HepG2 (cell line): ENCODE data around the gene TSPAN13. TPM values are rescaled to one million over a fixed set of nuclear protein-coding genes. Genes with fewer than 3 reads are reported as not detected.

Experiments used
- ATAC-seq: fragments of 200-7000 bp; cut with Tn5 transposase; 3 replicates; pipeline ENCODE4 v1.9.1; 2020; ENCODE audit warnings: mild to moderate bottlenecking, moderate library complexity
- BruUV-seq: library from RNA; stranded (reverse); fragments of 400-500 nt; replicated peaks from 2 replicates; lab custom pipeline; 2021; lab: Mats Ljungman, UMichigan
- CTCF ChIA-PET: fragments of 300-600 bp; formaldehyde crosslinking; extraction: SDS; loops from one replicate; lab custom pipeline; 2021; ENCODE audit warnings: low total read pairs, inconsistent platforms, low intra/inter-chr PET ratio; lab: Yijun Ruan, JAX
- POLR2A ChIA-PET: fragments of 350-600 bp; sonication (Branson Sonifier 250); formaldehyde crosslinking; loops from one replicate; lab custom pipeline; 2020; ENCODE audit warnings: antibody characterized with exemption, inconsistent platforms; lab: Yijun Ruan, JAX
- DNase-seq: peaks from one replicate; pipeline ENCODE4 v3.0.0-alpha.2; 2015; ENCODE audit warnings: low spot score
- FAIRE-seq: peaks from 3 replicates; lab custom pipeline; 2011; peaks lifted over from hg19 to GRCh38; lab: Jason Lieb, UNC
- H2AFZ ChIP-seq: one replicate; pipeline ENCODE4 v1.6.1; 2011; ENCODE audit warnings: low read length, inconsistent platforms
- H3K27ac ChIP-seq: fragments of 300-600 bp; 3 replicates; pipeline ENCODE4 v1.8.0; 2011; ENCODE audit warnings: mixed run types, mild to moderate bottlenecking, mixed read lengths, low read length, inconsistent platforms; ENCODE audit not compliant: insufficient read depth; ENCODE audit errors: extremely low read length
- H3K27me3 ChIP-seq, 2 experiments: fragments of 200-600 bp in 1 of 2; 2 replicates in 1 of 2; 3 replicates in 1 of 2; pipeline versions ENCODE4 v1.6.0 to v1.8.0; 2011; ENCODE audit warnings: low read length in 2 of 2, mild to moderate bottlenecking in 2 of 2, moderate library complexity in 2 of 2, inconsistent platforms in 1 of 2; ENCODE audit not compliant: insufficient read depth in 2 of 2, control insufficient read depth in 1 of 2
- H3K36me3 ChIP-seq, 2 experiments: fragments of 200-600 bp in 1 of 2; replicated peaks in 1 of 2; 2 replicates in 1 of 2; 3 replicates in 1 of 2; pipeline versions ENCODE4 v1.5.1 to v1.8.0; 2011; ENCODE audit warnings: low read length in 2 of 2, inconsistent platforms in 1 of 2; ENCODE audit not compliant: insufficient read depth in 2 of 2, control insufficient read depth in 1 of 2
- H3K4me1 ChIP-seq: 2 replicates; pipeline ENCODE4 v1.5.1; 2012; ENCODE audit warnings: low read length, inconsistent platforms; ENCODE audit not compliant: insufficient read depth
- H3K4me2 ChIP-seq: 2 replicates; pipeline ENCODE4 v1.6.0; 2011; ENCODE audit warnings: low read depth, low read length, inconsistent platforms
- H3K4me3 ChIP-seq, 3 experiments: fragments of 200-600 bp in 1 of 3; sonication (generic), shearing (Covaris generic) in 1 of 3; replicated peaks in 1 of 3; 2 replicates each; pipeline ENCODE4 v1.5.1; 2011 to 2016; ENCODE audit warnings: low read length in 3 of 3, inconsistent platforms in 2 of 3, low read depth in 2 of 3, mild to moderate bottlenecking in 2 of 3, control low read depth in 1 of 3, mixed read lengths in 1 of 3; ENCODE audit not compliant: insufficient read depth in 1 of 3
- H3K79me2 ChIP-seq: one replicate; pipeline ENCODE4 v1.6.1; 2011; ENCODE audit warnings: low read length, inconsistent platforms; ENCODE audit not compliant: insufficient read depth
- H3K9ac ChIP-seq: 2 replicates; pipeline ENCODE4 v1.6.0; 2011; ENCODE audit warnings: mild to moderate bottlenecking, low read depth, low read length, inconsistent platforms; ENCODE audit not compliant: insufficient read depth
- H3K9me3 ChIP-seq: 2 replicates; pipeline ENCODE4 v1.5.1; 2012; ENCODE audit warnings: mild to moderate bottlenecking, low read length
- H4K20me1 ChIP-seq: 2 replicates; pipeline ENCODE4 v1.6.0; 2011; ENCODE audit warnings: inconsistent platforms, mild to moderate bottlenecking, low read length, moderate library complexity; ENCODE audit not compliant: insufficient read depth
- DMAP1 ChIP-seq: IDR thresholded peaks from 2 replicates; pipeline ENCODE4 v1.6.1; 2016
- ERF ChIP-seq: IDR thresholded peaks from 2 replicates; pipeline ENCODE4 v1.6.1; 2018; ENCODE audit warnings: missing biosample characterization, missing genetic modification reagents
- KAT7 ChIP-seq: IDR thresholded peaks from 2 replicates; pipeline ENCODE4 v1.6.1; 2018; ENCODE audit warnings: borderline replicate concordance, missing compliant biosample characterization
- KMT2A ChIP-seq: sonication (generic); formaldehyde crosslinking; IDR thresholded peaks from 2 replicates; pipeline ENCODE4 v1.4.0; 2020; ENCODE audit warnings: missing genetic modification reagents
- MIER3 ChIP-seq: IDR thresholded peaks from 2 replicates; pipeline ENCODE4 v1.6.1; 2016; ENCODE audit warnings: missing compliant biosample characterization, borderline replicate concordance
- NFYB ChIP-seq: sonication (generic); formaldehyde crosslinking; IDR thresholded peaks from 2 replicates; pipeline ENCODE4 v1.4.0; 2020; ENCODE audit warnings: missing genetic modification reagents
- SALL1 ChIP-seq: sonication (generic); formaldehyde crosslinking; IDR thresholded peaks from 2 replicates; pipeline ENCODE4 v1.8.0; 2022; ENCODE audit warnings: mild to moderate bottlenecking, missing genetic modification reagents
- SMAD9 ChIP-seq: sonication (generic); formaldehyde crosslinking; IDR thresholded peaks from 2 replicates; pipeline ENCODE4 v1.5.1; 2020; ENCODE audit warnings: mild to moderate bottlenecking, missing genetic modification reagents
- SOX5 ChIP-seq: IDR thresholded peaks from 2 replicates; pipeline ENCODE4 v1.6.1; 2016; ENCODE audit warnings: borderline replicate concordance
- SRY ChIP-seq: sonication (generic); formaldehyde crosslinking; IDR thresholded peaks from 2 replicates; pipeline ENCODE4 v1.8.0; 2022; ENCODE audit warnings: mild to moderate bottlenecking, missing genetic modification reagents
- YEATS4 ChIP-seq: sonication (generic); formaldehyde crosslinking; IDR thresholded peaks from 2 replicates; pipeline ENCODE4 v1.4.0; 2020; ENCODE audit warnings: missing genetic modification reagents, borderline replicate concordance
- ZBTB21 ChIP-seq: sonication (generic); formaldehyde crosslinking; IDR thresholded peaks from 2 replicates; pipeline ENCODE4 v1.4.0; 2020; ENCODE audit warnings: missing genetic modification reagents
- ZFP82 ChIP-seq: sonication (generic); formaldehyde crosslinking; IDR thresholded peaks from 2 replicates; pipeline ENCODE4 v1.5.1; 2020; ENCODE audit warnings: mild to moderate bottlenecking, missing genetic modification reagents, borderline replicate concordance
- ZNF580 ChIP-seq: IDR thresholded peaks from 2 replicates; pipeline ENCODE4 v1.6.1; 2016; ENCODE audit warnings: low read depth, borderline replicate concordance
- ZNF615 ChIP-seq: sonication (generic); formaldehyde crosslinking; IDR thresholded peaks from 2 replicates; pipeline ENCODE4 v1.5.0; 2020; ENCODE audit warnings: mild to moderate bottlenecking, missing genetic modification reagents, borderline replicate concordance
- ZNF687 ChIP-seq: sonication (generic); formaldehyde crosslinking; IDR thresholded peaks from 2 replicates; pipeline ENCODE4 v1.5.1; 2020; ENCODE audit warnings: mild to moderate bottlenecking, missing genetic modification reagents, moderate library complexity
- ZNF790 ChIP-seq: sonication (generic); formaldehyde crosslinking; IDR thresholded peaks from 2 replicates; pipeline ENCODE4 v1.8.0; 2022; ENCODE audit warnings: missing genetic modification reagents, mild to moderate bottlenecking, borderline replicate concordance
- ZNF816 ChIP-seq: sonication (generic); formaldehyde crosslinking; IDR thresholded peaks from 2 replicates; pipeline ENCODE4 v1.8.0; 2022; ENCODE audit warnings: missing genetic modification reagents, mild to moderate bottlenecking, borderline replicate concordance
- WGBS: methylation state at CpG from one replicate; pipeline ENCODE4 v1.1.6; 2017; ENCODE audit warnings: low lambda C conversion rate; 5-methylcytosine and 5-hydroxymethylcytosine counted together
- in situ Hi-C: cut with HindIII; loops from 2 replicates; pipeline ENCODE4 v1.10.0; 2017; ENCODE audit warnings: low pct_unique_long_range_greater_than_20kb; ENCODE audit not compliant: extremely low pct_ligation_motif_present
- intact Hi-C: fragments of 100-400 bp; cut with micrococcal nuclease; formaldehyde crosslinking; loops from one replicate; pipeline ENCODE4 v1.10.0; 2022; ENCODE audit not compliant: unreplicated experiment
- polyA plus RNA-seq, 8 experiments: library from polyadenylated mRNA; depleted of rRNA in 3 of 8; stranded (reverse) in 7 of 8; unstranded in 1 of 8; fragments of >200 nt; fragmentation: Illumina TruSeq in 4 of 8; extraction: Trizol in 4 of 8; gene quantifications; 2 replicates each; pipeline versions ENCODE4 v1.2.1 to v1.2.3, GENCODE V29; 2011 to 2016; ENCODE audit warnings: low read depth in 4 of 8, missing spikeins in 1 of 8, mixed read lengths in 1 of 8; ENCODE audit not compliant: insufficient read depth in 1 of 8
- total RNA-seq, 5 experiments: library from RNA; depleted of rRNA; stranded (reverse); fragments of >200 nt; fragmentation: Illumina TruSeq; extraction: Trizol; gene quantifications; 2 replicates each; pipeline ENCODE4 v1.2.3, GENCODE V29; 2016; ENCODE audit warnings: low read depth in 1 of 5

Gene TSPAN13
- total and polyA plus RNA-seq, 2 of the 13 experiments (the other 11 are each of a cell fraction or from before 2014, with no cell fraction given) = 5.8 to 6.2 TPM

- Histone ChIP-seq H3K27ac (no peak overlapping the region), H3K4me3 (no peak overlapping the region), H3K9ac (no peak overlapping the region), H2AFZ (no peak overlapping the region), H3K4me2 (no peak overlapping the region), H3K4me1 (no peaks in the 10 kb centered on the region), H3K9me3 (no peaks in the 10 kb centered on the region), H3K79me2 (no peaks in the 10 kb centered on the region), H3K36me3 (no peaks in the 10 kb centered on the region), H3K27me3 (no peaks in the 10 kb centered on the region), H4K20me1 (no peaks in the 10 kb centered on the region)
- CTCF ChIA-PET = no interaction called here
- 74% methylated on average over 2 of the region's 2 CpGs for WGBS
- POLR2A ChIA-PET = no interaction called here
- DNase-seq (no peak), ATAC-seq (no peak), FAIRE-seq (no peak)
- intact Hi-C loops = no loop called here
- no TSS peak for BruUV-seq
- TF ChIP-seq NFYB (CRISPR knock-in tag) (no peak), ZBTB21 (CRISPR knock-in tag) (no peak), SRY (CRISPR knock-in tag) (no peak), DMAP1 (CRISPR knock-in tag) (no peak), KMT2A (CRISPR knock-in tag) (no peak), ERF (CRISPR knock-in tag) (no peak), MIER3 (CRISPR knock-in tag) (no peak)
- in situ Hi-C loops = no loop called here
Measured at GRCh38 chr7:16773884-16774283, 20.3 kb downstream of the TSPAN13 start.

GRCh38 chr7:16774294-16774693, 20.7 kb downstream of the TSPAN13 start:
- in situ Hi-C loops = no loop called here
- ATAC-seq (no peak), DNase-seq (no peak), FAIRE-seq (no peak)
- no peaks in the 10 kb centered on the region for H3K9me3 ChIP-seq
- H2AFZ ChIP-seq = no peak overlapping the region
- 52% methylated on average over 4 of the region's 4 CpGs for WGBS
- CTCF ChIA-PET = no interaction called here
- H3K79me2 ChIP-seq = no peaks in the 10 kb centered on the region
- no peaks in the 10 kb centered on the region for H4K20me1 ChIP-seq
- no TSS peak for BruUV-seq
- no peak overlapping the region for H3K27ac ChIP-seq
- H3K36me3 ChIP-seq = no peaks in the 10 kb centered on the region
- no peaks in the 10 kb centered on the region for H3K27me3 ChIP-seq
- no peak overlapping the region for H3K4me3 ChIP-seq
- no peaks in the 10 kb centered on the region for H3K4me1 ChIP-seq
- H3K9ac ChIP-seq = no peak overlapping the region
- intact Hi-C loops = no loop called here
- H3K4me2 ChIP-seq = no peak overlapping the region
- POLR2A ChIA-PET = no interaction called here
- TF ChIP-seq SOX5 (CRISPR knock-in tag) (no peak), SMAD9 (no peak), ZNF615 (CRISPR knock-in tag) (no peak), SALL1 (no peak), ZNF580 (CRISPR knock-in tag) (no peak), KAT7 (CRISPR knock-in tag) (no peak), ZNF687 (CRISPR knock-in tag) (no peak), ZNF816 (CRISPR knock-in tag) (no peak), ZFP82 (CRISPR knock-in tag) (no peak), YEATS4 (CRISPR knock-in tag) (no peak), ZNF790 (CRISPR knock-in tag) (no peak)
